Type B pancreatic cell (in vitro differentiated cells): ENCODE results near the gene CRIP2. TPM values are rescaled to one million over a fixed set of nuclear protein-coding genes. Genes with fewer than 3 reads are reported as not detected.

Experiments used
- DNase-seq: peaks from one replicate; pipeline ENCODE4 v3.0.0; 2021; ENCODE audit warnings: mixed read lengths; ENCODE audit not compliant: unreplicated experiment; ENCODE audit errors: extremely low spot score
- H3K27ac Mint-ChIP-seq: 2 replicates; pipeline ENCODE4 v1.8.0; 2021; ENCODE audit warnings: mild to moderate bottlenecking, mixed read lengths
- H3K27me3 Mint-ChIP-seq: 2 replicates; pipeline ENCODE4 v1.8.0; 2021; ENCODE audit warnings: mixed read lengths
- H3K36me3 Mint-ChIP-seq: 2 replicates; pipeline ENCODE4 v1.8.0; 2021; ENCODE audit warnings: mixed read lengths
- H3K4me1 Mint-ChIP-seq: one replicate; pipeline ENCODE4 v1.8.0; 2021; ENCODE audit warnings: mixed read lengths; ENCODE audit not compliant: unreplicated experiment
- H3K4me3 Mint-ChIP-seq: 2 replicates; pipeline ENCODE4 v1.8.0; 2021; ENCODE audit warnings: mild to moderate bottlenecking, mixed read lengths
- H3K9me3 Mint-ChIP-seq: 2 replicates; pipeline ENCODE4 v1.8.0; 2021; ENCODE audit warnings: mixed read lengths
- CTCF ChIP-seq: fragments of 200-600 bp; sonication (generic); conservative IDR thresholded peaks from 2 replicates; pipeline ENCODE4 v1.5.0; 2021; ENCODE audit warnings: antibody characterized with exemption, mild to moderate bottlenecking
- total RNA-seq: library from RNA; stranded (reverse); gene quantifications from 2 replicates; pipeline ENCODE4 v1.2.1, GENCODE V29; 2021; ENCODE audit warnings: low replicate concordance

The CRIP2 gene
- total RNA-seq, 1 donor from 2014 or later, result 20.3 TPM

- H3K36me3 Mint-ChIP-seq, result peaks cover 10% of the 10 kb centered on the region
- H3K27me3 Mint-ChIP-seq, result no peaks in the 10 kb centered on the region
- peaks cover 4% of the 10 kb centered on the region for H3K4me1 Mint-ChIP-seq
- no peak for TF ChIP-seq CTCF
- no peaks in the 10 kb centered on the region for H3K9me3 Mint-ChIP-seq
- DNase-seq, result no peak
- H3K27ac Mint-ChIP-seq, result no peak overlapping the region
- no peak overlapping the region for H3K4me3 Mint-ChIP-seq
Measured at GRCh38 chr14:105439710-105440553, 34.7 kb upstream of the CRIP2 start.

- Mint-ChIP-seq H3K27ac (no peak overlapping the region), H3K36me3 (peaks cover 7% of the 10 kb centered on the region)
Measured at GRCh38 chr14:105440554-105440900, 34.1 kb upstream of the CRIP2 start.

GRCh38 chr14:105440992-105441391, 33.6 kb upstream of the CRIP2 start:
- no peak for TF ChIP-seq CTCF
- peaks cover 4% of the 10 kb centered on the region for H3K4me1 Mint-ChIP-seq
- no peak overlapping the region for H3K4me3 Mint-ChIP-seq
- H3K36me3 Mint-ChIP-seq, result peaks cover 4% of the 10 kb centered on the region
- DNase-seq, result no peak
- no peak overlapping the region for H3K27ac Mint-ChIP-seq
- H3K9me3 Mint-ChIP-seq, result no peaks in the 10 kb centered on the region
- no peaks in the 10 kb centered on the region for H3K27me3 Mint-ChIP-seq

More at GRCh38 chr14:105440554-105440900, 34.1 kb upstream of the CRIP2 start:
- peaks cover 4% of the 10 kb centered on the region for H3K4me1 Mint-ChIP-seq
- H3K9me3 Mint-ChIP-seq, result no peaks in the 10 kb centered on the region
- no peak overlapping the region for H3K4me3 Mint-ChIP-seq
- no peak for TF ChIP-seq CTCF
- no peaks in the 10 kb centered on the region for H3K27me3 Mint-ChIP-seq
- DNase-seq, result no peak

- no peak for TF ChIP-seq CTCF
- Mint-ChIP-seq H3K36me3 (no peaks in the 10 kb centered on the region), H3K4me1 (peaks cover 4% of the 10 kb centered on the region), H3K27ac (no peak overlapping the region), H3K4me3 (no peak overlapping the region), H3K27me3 (no peaks in the 10 kb centered on the region), H3K9me3 (no peaks in the 10 kb centered on the region)
- no peak for DNase-seq
Measured at GRCh38 chr14:105442125-105442524, 32.5 kb upstream of the CRIP2 start.

GRCh38 chr14:105442834-105443233, 31.8 kb upstream of the CRIP2 start:
- Mint-ChIP-seq H3K4me1 (peaks cover 4% of the 10 kb centered on the region), H3K27me3 (no peaks in the 10 kb centered on the region), H3K4me3 (no peak overlapping the region), H3K36me3 (no peaks in the 10 kb centered on the region), H3K27ac (no peak overlapping the region), H3K9me3 (no peaks in the 10 kb centered on the region)
- DNase-seq, result no peak
- no peak for TF ChIP-seq CTCF
